GM21423 (cell line): ENCODE measurements around the gene DLX4.

Experiments used
- ATAC-seq: cut with Tn5 transposase; IDR thresholded peaks from one replicate; pipeline ENCODE4 v1.9.1; 2021; ENCODE audit warnings: mild to moderate bottlenecking, moderate library complexity; ENCODE audit not compliant: unreplicated experiment

DLX4 gene

DNA sequence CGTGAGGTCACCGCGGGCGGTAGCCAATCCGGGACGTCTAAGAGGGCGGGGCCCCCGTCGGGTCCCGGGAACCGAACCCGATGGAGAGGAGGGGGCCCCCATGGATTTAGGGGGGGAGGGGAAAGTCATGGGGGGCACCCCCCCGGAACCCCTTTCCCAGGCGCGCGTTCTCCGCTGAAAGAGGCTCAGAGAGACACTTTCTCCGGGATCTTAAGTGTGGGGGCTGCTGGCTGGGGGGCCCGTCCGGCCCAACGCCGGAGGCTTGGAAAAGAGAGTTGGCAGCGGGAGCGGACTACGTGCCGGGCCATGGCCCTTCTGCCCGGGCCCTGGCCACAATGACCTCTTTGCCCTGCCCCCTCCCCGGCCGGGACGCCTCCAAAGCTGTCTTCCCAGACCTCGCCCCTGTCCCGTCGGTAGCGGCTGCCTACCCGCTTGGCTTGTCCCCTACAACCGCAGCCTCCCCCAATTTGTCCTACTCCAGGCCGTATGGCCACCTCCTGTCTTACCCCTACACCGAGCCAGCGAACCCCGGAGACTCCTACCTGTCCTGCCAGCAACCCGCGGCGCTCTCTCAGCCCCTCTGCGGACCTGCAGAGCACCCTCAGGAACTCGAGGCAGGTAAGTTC lies at the start of gene DLX4:
Gene DLX4, plus strand, starts transcription at position 57 of the 626 bp plus-strand sequence. Its CDS starts 279 bp downstream, at position 336.
- no peak for ATAC-seq

GRCh38 chr17:49920030-49920769 lies 48.8 kb upstream of the DLX4 start:
- ATAC-seq, result no peak

DNA sequence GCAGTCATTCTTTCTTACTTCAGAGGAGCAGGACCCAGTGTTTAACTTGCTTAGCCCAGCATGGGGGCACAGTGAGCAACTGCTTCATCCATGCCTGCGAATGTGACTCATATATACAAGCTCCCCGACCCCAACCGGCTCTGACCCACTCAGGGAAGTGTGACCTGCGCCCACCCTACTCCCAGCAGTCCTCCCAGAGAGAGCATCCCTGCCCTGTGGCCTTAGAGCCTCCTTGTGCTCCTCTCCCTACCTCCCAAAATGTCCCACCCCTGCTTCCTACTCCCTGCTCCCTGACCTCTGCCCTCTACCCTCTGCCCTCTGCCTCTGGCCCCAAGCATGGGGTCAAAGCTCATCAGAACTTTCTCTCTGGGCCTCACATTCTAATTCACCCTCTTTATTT lies 46.9 kb upstream of the DLX4 start:
- ATAC-seq, result no peak

DNA sequence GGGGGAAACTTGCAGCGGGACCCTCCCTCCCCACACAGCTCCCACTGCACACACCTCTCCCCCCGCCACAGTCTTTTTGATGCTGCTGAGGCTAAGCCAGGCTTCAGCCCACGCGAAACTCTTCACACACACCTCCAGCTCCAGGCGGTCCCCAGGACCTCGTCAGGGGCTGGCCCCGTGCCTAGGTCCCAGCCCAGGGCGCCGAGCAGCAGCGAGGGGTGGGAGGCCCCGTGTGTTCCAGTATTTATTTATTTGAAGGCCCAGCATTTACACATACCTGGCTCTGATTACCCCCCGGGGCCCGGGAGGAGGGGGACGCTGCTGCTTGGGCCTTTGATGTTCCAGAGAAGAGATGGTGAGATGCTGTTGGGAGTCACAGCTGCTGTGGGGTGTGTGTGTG lies 44.9 kb upstream of the DLX4 start:
- no peak for ATAC-seq

GRCh38 chr17:49924589-49924988 lies 44.4 kb upstream of the DLX4 start:
- ATAC-seq, result no peak

GRCh38 chr17:49925921-49926320 lies 43.1 kb upstream of the DLX4 start:
- no peak for ATAC-seq

- ATAC-seq, result no peak
Observed at GRCh38 chr17:49926886-49927285, 42.1 kb upstream of the DLX4 start.

GRCh38 chr17:49928126-49928800 lies 40.7 kb upstream of the DLX4 start:
- ATAC-seq, result no peak

DNA sequence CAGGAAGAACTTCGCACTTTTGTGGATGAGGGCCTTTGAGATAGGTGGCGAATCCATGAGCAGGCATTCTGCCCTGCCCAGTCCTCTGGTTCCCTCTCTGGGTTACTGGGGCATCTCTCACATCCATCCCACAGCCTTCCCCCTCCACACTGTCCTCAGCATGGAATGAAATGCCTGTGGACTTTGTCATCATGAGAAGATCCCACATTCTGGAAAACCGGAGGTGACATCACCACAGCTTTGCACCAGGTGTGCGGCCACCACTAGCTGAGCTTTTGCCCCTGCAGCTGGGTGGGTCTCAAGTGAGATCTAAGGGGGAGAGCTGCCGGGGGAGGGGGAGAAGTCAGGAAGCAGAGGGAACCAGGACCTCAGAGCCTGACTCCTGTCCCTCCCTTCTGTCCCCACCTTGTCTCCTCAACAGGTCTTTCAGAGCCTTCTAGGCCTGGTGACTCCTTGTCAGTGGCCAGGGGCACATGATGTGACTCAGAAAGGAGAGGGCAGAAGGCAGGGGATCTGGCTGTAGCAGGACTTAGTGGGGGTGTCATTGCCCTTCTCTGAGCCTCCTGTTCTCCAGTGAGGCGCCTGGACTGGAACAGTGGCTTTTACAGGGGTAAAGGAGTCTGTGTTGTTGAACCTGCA lies 40.0 kb upstream of the DLX4 start:
- ATAC-seq, result no peak

DNA sequence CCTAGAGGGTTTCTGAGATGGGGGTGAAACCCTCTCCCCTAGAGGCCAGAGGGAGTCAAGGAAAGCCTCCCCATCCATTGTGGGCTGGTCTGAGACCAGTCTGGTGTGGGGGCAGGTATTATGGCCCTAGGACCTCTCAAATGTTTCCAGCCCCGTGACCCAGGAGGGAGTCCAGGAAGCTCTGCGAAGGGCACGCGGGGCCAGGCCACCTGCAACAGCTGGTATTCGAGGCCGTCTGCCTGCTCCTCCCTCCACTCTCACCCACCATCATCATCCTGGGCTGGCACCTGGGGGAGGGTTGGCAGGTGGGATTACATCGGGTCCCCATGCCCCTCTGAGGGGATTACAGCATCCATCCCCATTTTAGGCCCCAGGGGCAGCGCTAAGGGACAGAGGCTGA lies 38.1 kb upstream of the DLX4 start:
- no peak for ATAC-seq

DNA sequence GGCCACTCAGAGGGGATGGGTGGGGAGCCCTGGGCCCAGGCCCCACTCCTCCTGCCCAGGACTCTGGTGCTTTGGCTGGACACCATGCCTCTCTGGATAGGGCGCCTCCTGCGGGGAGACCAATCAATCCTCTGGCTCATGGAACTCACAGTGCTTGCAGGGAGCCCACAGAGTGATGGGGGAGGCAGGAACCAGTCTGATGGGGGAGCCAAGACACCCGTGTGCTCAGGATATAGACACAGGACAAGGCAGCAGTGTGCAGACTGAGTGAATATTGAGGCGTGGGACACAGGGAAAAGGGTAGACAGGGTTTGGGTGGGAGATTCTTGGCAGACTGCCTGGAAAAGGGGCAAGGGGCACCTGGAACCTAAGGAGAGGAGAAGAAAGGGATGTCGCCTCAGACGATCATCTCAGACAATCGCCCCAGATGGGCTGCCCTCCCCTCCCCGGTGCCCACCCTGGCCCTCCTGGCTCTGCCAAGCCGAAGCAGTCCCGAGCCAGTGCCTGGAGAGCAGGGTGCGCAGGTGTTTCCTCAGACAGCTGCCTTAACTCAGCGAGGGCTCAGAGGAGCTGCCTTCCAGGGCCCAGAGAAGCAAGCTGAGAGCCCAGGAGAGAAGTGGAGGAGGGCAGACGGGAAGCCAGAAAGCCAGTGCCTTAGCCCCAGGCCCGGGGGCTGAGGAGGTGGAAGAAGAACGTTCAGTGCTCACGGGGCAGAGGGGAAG lies 37.4 kb upstream of the DLX4 start:
- ATAC-seq, result no peak

- no peak for ATAC-seq
Observed at GRCh38 chr17:49932138-49932723, 36.8 kb upstream of the DLX4 start.

DNA sequence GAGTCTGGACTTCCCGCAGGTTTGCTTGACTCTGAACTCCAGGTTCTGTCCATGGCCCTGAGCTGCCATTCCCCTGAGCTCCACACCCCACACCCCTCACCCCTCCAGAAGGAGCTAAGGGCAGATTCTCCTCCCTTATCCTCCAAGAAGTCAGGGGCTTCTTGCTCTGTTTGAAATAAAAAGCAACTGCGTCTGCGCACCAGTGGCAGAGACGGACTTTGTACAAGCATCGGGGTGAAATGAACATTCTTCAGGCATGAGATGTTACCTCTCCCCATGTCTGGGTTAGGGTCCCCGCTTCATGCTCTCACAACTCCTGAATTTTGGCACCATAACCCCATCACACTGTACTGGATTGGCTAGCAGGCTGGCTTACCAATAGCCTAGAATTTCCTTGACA lies 36.1 kb upstream of the DLX4 start:
- no peak for ATAC-seq

GRCh38 chr17:49935526-49936210 lies 33.3 kb upstream of the DLX4 start:
- ATAC-seq, result no peak

DNA sequence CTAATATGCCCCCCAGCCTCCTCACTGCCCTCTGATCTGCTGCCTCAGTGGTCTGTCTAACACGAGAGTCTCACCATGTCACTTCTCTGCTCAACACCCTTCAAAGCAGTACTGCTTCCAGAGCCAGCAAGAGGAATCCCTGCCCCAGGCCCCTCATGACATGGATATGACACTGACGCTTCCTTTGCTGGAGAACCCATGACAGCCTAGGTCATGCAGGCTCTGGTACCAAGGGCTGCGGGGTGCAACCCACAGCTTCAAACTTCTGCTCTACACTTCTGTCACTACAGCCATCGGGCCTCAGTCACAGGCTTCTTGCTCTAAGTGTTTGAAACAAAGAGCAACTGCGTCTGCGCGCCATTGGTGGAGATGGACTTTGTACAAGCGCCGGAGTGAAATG lies 32.6 kb upstream of the DLX4 start:
- no peak for ATAC-seq

GRCh38 chr17:49939318-49939717 lies 29.7 kb upstream of the DLX4 start:
- no peak for ATAC-seq

DNA sequence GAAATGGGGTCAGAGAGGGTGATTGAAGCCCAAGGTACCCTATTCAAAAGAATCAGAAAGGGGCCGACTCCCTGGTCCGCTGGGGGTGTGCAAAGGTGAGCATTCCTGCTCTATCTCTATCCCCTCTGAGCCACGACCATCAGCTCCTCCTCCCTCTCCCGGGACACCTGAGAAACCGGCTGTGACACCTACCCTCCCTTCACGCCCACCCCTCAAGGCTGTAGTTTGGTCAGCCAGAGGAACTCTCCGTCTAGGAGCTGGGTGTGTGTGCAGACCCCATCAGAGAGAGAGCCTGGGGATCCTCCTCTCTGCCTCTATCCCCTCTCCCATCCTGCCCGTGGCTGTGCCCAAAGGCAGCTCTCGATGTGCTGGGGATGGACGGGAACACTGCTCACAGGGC lies 27.6 kb upstream of the DLX4 start:
- ATAC-seq, result no peak

GRCh38 chr17:49942947-49943346 lies 26.0 kb upstream of the DLX4 start:
- no peak for ATAC-seq

DNA sequence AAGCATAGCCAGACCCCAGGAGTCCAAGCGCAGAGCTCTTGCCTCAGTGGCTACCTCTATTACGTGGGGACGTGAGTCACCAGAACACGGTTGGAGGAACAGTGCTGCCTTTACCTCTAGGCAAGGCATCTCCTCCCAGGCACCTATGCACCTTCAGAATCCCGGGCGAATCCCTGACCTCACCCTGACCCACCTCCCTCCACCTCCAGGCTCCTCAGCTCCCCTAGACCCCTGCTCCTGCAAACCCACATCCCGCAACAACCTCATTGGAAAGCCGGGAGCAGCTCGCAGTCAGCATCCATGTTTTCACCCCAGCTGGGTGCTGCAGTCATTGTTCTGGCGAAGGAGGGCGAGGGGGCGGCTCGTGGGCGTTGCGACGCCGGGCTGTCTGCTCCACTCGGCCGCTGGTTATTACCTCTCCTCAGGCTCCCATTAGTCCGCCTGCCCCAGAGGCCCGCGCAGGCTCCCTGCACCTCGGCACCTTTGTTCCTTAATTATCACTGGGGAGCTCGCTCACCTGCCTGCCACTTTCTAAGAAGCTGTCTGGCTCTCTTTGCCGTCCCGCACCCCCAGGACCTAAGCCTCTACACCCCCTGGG lies 24.6 kb upstream of the DLX4 start:
- no peak for ATAC-seq

GRCh38 chr17:49946208-49946607 lies 22.8 kb upstream of the DLX4 start:
- ATAC-seq, result no peak
